WI38 (cell line): ENCODE measurements around the gene DCDC2B.

Experiments
- H3K4me3 ChIP-seq: 2 replicates; pipeline ENCODE4 v1.5.1; 2011; ENCODE audit warnings: low read depth, mild to moderate bottlenecking, control low read depth, low read length
- CTCF ChIP-seq: IDR thresholded peaks from 2 replicates; pipeline ENCODE4 v1.5.1; 2012; ENCODE audit warnings: low read depth, mild to moderate bottlenecking, control low read depth, low read length

DCDC2B gene

GRCh38 chr1:32179193-32179442, 29.8 kb upstream of the DCDC2B start:
- TF ChIP-seq CTCF = no peak

GRCh38 chr1:32179443-32180185, 29.3 kb upstream of the DCDC2B start, which contains the start of gene TXLNA:
TXLNA (plus strand) TSS chr1:32179675; CDS start chr1:32180346, 671 bp downstream.
- peak within 1 kb of the TSS; percentile 77 for H3K4me3 ChIP-seq
- no peak for TF ChIP-seq CTCF

More at GRCh38 chr1:32179193-32179442, 29.8 kb upstream of the DCDC2B start:
- peak overlapping the region; percentile 77 for H3K4me3 ChIP-seq

GRCh38 chr1:32180186-32181060, 28.5 kb upstream of the DCDC2B start:
- H3K4me3 ChIP-seq = peak overlapping the region; percentile 77
- no peak for TF ChIP-seq CTCF

GRCh38 chr1:32181065-32181464, 27.8 kb upstream of the DCDC2B start:
- peak overlapping the region; percentile 77 for H3K4me3 ChIP-seq
- TF ChIP-seq CTCF = no peak

- H3K4me3 ChIP-seq = peak overlapping the region; percentile 34
- no peak for TF ChIP-seq CTCF
These were observed 27.3 kb upstream of the DCDC2B start for GRCh38 chr1:32181563-32181962.

GRCh38 chr1:32182060-32182459, 26.8 kb upstream of the DCDC2B start:
- TF ChIP-seq CTCF = no peak
- H3K4me3 ChIP-seq = peak overlapping the region; percentile 34

GRCh38 chr1:32184650-32185049, 24.2 kb upstream of the DCDC2B start:
- H3K4me3 ChIP-seq = no peak overlapping the region
- TF ChIP-seq CTCF = no peak
